T-helper 1 cell treated with Interleukin-12 subunit alpha and Interleukin-12 subunit beta and Interleukin-4 antibody, amounts not matched to agents 30 ng/mL and 1 ng/mL, for 36 hours (primary cell): ENCODE data around the gene ARMC2. TPM values are rescaled to one million over a fixed set of nuclear protein-coding genes. Genes with fewer than 3 reads are reported as not detected.

Experiments used
- intact Hi-C: fragments of 100-400 bp; cut with micrococcal nuclease; formaldehyde crosslinking; loops from one replicate; pipeline ENCODE4 v1.15.1; 2024
- total RNA-seq: library from RNA; stranded (reverse); gene quantifications from 2 replicates; pipeline ENCODE4 v1.2.3, GENCODE V29; 2022

The ARMC2 gene
- total RNA-seq, 1 donor from 2014 or later = 6.1 TPM

DNA sequence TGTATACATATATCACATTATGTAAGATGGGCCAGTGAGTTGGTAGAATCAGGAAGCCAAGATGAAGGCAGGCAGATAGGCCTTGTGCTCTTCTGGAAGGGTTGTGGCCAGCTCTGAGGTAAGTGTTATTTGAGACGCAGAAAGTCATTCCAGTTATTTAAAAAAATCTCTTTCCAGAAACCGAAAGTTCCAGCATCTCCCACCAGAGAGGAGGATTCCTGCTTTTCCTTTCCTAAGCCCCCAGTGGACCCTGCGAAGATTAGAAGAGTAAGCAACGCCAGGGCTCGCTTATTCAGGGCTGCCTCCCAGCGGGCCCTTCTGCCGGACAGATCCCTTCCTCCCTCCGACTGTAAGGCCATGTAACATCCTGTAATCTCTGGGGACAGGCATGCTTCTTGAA lies 20.4 kb downstream of the ARMC2 start:
- intact Hi-C loops = no loop called here

DNA sequence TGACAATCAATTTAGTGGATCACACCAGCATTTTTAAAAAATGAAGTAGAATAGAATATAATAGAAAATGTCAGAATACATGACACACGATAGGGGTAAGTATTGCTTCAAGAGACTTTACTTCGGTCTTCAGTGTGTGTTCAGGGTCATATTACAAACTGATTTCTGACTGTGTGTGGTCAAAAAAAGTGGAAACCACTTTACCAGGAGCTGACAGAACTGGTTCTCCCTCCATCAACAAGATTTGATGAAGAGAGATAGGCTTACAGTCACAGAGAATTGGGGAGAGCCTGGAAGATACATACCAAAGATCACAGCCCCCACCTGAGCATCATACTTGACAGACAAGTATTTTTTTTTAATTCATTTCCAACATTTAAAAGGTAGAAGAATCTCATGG lies 21.7 kb downstream of the ARMC2 start:
- intact Hi-C loops = loop anchor here (10.0 kb wide), 2 partner anchors 605 to 1045 kb away; partner anchors contain the start of genes SCML4 and SNX3

DNA sequence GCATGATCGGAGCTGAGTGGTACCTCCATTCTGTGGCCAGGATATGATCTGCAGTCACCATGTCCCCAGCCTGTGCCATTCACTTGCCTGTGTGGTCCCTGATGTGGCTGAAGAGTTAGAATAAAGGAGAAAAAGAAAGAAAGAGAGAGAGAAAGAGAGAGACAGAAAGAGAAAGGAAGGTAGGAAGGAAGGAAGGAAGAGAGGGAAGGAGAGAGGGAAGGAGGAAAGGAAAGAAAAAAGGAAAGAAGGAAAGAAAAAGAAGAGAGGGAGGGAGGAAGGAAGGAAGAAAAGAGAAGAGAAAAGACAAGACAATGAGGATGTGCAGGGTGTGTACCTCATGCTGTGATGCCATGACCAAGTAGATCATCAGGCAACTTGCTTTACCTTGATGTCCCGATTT lies 22.1 kb downstream of the ARMC2 start:
- intact Hi-C loops = loop anchor here (10.0 kb wide), 2 partner anchors 606 to 1046 kb away; partner anchors contain the start of genes SCML4 and SNX3

DNA sequence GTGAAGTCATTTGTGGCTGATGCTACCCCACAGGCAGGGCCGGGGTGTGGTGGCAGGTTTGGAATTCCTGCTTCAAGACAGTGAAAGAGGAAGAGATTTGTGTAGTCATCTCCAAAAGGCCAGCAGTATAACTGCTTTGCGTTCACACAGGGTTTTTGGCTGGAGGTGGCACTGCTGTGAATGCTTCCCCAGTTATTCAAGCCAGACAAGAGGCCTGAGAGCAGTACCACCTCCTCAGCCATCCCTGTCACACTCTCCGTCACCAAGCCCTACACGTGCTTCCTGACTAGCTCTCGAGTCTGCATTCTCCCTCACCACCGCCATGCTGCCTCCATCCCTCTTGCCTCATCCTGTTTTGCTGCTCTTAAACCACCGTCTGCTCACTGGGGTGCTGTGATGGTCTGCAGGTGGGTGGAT lies 23.9 kb downstream of the ARMC2 start:
- intact Hi-C loops = loop anchor here (10.0 kb wide), 2 partner anchors 607 to 1047 kb away; partner anchors contain the start of genes SCML4 and SNX3

DNA sequence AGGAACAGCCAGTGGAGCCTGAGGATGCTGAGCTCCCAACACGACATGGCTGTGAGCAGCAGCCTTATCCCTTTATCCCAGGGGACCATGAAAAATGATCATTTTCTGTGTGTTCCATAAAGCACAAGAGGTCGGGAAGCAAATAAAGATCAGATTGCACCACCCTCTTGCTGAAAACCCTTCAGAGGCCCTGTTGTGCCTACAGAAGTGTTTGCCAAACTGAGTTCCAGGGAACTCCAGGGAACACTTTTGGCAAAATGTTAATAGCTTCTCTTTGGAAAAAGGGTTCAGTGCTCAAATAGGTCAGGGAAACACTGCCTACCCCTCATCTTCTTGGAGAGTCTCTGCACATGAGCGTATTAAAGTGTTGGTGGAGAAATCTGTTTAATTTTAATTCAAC lies 24.4 kb downstream of the ARMC2 start:
- intact Hi-C loops = loop anchor here (10.0 kb wide), 2 partner anchors 608 to 1048 kb away; partner anchors contain the start of genes SCML4 and SNX3

DNA sequence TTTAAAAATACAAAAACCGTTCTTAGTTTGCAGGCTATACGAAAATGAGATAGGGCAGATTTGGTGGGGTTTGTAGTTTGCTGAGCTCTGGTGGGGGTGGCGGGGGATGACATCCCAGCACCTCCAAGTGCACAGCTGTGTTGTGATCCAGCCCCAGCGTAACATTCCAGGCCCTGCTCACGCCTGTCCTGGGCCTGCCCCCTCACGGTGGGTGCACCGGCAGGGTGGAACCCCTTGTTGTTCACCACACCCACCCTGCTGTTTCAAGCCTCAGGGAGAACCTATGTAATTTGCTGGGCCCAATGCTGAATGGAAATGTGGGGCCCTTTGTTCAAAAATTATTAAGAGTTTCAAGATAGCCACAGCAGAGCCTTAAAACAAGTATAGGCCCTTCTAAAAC lies 25.0 kb downstream of the ARMC2 start:
- intact Hi-C loops = loop anchor here (10.0 kb wide), 2 partner anchors 608 to 1048 kb away; partner anchors contain the start of genes SCML4 and SNX3

DNA sequence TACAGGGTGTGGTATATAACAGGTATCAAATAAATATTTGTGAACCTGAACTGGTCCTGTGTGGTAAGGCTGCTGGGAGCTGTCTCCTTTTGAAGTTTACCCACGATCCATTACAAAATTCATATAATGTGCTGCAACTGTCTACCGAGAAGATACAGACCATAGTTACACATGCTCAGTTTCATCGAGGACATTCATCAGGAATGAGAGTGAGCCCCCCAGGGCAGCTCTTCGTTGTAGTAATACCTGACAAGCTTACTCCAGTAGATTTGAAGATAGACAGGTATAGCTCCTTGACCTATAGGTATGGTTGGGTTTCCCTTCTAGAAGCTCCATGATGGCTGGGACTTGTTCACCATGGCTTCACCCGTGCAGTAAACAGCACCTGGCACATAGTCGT lies 25.7 kb downstream of the ARMC2 start:
- intact Hi-C loops = loop anchor here (1.0 to 10.0 kb wide), 11 partner anchors 8 to 1049 kb away; partner anchors contain the start of genes ARMC2, CD164, SCML4 and SNX3

DNA sequence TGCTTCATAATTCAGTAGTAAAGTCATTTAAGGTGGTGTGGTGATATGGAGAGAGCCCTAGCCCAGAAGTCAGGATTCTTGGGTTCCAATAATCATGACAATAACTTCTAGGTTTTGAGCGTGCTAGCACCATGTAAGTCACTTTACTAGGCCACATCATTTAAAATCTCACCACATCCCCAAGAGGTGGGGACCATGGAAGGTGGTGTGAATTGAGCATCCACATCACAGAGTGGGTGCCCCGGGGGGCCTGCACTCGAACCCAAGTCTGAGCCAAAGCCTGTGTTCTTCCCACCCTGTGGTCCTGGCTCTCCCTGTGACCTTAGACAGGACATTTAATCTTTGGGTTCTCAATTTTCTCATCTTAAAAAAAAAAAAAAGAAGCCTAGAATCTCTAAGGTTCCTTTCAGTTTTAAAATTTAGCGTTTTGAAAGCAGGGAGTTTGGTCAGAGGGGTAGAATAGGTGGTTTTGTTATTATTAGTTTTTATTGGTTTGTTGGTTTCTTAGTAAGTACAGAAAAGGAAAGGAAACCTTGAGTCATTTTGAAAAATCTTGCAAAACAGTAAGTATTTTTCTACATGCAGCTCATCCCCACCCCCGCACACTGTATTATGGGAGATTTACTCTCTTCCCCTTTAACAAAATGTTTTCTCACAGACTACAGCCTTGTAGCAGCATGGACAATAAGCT lies 26.4 kb downstream of the ARMC2 start:
- intact Hi-C loops = loop anchor here (1.0 to 10.0 kb wide), 14 partner anchors 8 to 1050 kb away; partner anchors contain the start of genes ARMC2, CD164, SCML4 and SNX3

DNA sequence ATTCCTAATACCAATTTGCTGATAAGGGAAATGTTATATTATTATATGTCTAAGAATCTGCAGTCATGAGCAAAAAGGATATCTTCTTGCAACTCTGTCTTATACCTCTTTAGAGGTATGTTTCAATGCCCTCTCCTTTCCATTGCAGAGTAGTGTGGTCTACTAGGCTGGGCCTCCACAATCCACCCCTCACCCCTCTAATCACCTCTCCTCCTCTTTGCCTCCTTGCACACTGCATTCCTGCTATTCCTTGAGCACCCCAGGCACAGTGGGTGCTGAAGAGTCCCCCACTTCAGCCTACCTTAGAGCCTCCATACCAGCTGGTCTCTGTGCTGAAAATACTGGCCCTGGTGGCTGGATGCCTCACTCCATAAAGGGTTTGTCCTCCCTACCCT lies 26.9 kb downstream of the ARMC2 start:
- intact Hi-C loops = loop anchor here (1.0 to 10.0 kb wide), 7 partner anchors 8 to 1050 kb away; partner anchors contain the start of genes CD164, SCML4, SNX3 and ZBTB24

DNA sequence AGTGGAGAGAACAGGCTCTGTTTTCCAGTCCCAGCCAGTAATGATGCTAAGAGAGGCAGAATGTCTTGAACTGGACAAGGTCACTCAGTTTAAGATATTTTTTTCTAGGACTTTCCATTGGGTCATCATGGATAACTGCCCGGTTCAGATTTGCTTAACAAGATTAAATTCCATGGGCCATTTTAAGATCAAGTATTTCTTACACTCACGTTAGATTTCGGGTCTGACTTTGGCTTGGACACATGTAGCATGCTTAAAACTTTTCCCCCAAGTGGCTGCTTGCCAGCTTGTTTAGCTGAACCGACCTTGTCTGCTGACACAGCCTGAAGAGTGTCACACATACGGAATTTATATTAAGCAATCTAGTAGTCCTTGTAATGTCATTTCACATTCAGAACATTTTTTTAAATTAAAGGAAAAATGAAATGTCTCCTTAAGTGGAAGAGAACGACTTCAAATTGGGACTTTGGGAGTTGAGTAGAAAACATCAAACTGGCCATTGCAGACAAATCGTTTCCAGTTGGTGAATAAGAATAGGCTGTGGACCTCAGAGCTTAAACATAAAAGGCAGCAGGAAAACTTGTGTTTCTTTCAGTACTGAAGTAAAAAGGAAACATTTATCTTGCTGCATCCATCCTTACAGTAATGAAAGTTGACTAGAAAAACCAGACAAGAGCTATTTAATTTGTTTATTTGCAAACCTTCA lies 29.0 kb downstream of the ARMC2 start:
- intact Hi-C loops = loop anchor here (5.0 to 10.0 kb wide), 3 partner anchors 605 to 1052 kb away; partner anchors contain the start of genes SCML4, SNX3 and ZBTB24

DNA sequence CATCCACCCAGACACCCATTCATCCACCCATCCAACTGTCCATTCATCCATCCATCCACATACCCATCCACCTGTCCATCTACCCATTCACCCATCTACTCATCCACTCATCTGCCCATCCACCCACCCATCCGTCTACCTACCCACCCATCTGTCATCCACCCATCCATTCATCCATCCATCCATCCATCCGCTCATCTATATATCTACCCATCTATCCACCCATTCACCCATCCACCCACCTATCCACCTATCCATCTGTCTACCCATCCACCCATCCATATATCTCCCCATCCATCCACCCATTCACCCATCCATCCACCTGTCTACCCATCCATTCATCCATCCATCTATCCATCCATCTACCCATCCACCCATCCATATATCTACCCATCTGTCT lies 30.7 kb downstream of the ARMC2 start:
- intact Hi-C loops = loop anchor here (5.0 to 10.0 kb wide), 3 partner anchors 603 to 1054 kb away; partner anchors contain the start of genes SCML4, SNX3 and ZBTB24

DNA sequence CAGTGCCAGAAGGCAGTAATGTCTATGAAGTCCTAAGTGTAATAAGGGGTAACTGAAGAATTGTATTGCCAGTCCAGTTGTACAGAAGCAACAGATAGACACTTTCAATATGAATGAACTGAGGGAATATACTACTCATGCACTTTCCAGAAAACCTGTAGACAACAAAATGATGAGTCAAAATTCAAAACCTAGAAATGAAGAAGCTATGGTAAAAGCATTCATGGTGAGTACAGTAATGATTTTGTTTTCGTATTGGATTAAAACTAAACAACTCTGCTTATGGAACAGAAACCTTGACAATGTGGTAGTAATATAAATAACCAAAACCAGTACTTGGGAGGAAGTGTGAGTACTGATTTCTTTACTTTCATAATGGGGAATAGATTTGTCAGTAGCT lies 35.0 kb downstream of the ARMC2 start:
- intact Hi-C loops = loop anchor here (1.0 kb wide), 2 partner anchors 8 to 13 kb away; no protein-coding TSS in a partner anchor

DNA sequence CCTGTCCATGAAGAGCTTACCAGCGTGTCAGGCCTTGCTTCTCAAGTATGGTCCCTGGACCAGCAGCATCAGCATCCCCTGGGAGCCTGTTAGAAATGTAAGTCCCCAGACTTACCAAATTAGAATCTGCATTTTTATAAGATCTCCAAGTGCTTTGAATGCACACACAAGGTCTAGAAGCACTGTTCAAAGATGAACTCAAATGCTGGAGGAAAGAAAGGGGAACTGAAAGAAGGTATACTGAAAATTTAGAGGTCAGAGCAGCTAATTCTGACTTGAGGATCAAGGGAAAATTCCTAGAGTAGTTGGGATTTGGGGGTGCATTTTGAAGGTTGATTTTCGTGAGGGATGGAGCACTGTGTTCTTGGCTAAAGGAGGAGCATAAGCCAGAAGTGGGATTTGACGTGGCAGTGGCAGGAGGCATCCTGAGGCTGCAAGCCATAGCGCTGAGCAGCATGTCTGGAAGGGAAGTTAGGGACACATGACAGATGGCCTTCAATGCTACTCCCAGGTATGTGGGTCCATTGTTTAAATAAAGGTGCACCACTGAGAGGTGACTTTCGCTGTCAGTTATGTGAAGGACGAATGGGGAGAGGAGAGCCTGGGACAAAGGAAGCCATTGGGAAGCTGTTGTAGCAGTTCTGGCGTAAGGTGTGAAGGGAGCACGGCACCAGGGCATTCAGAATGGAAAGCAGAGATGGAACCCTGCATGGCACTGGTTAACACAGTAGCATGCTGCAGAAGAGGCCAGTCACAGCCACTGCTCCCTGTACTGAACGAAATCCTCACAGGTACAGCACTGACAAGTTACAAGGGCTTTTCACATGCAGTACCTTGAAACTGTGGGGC lies 36.2 kb downstream of the ARMC2 start:
- intact Hi-C loops = no loop called here

DNA sequence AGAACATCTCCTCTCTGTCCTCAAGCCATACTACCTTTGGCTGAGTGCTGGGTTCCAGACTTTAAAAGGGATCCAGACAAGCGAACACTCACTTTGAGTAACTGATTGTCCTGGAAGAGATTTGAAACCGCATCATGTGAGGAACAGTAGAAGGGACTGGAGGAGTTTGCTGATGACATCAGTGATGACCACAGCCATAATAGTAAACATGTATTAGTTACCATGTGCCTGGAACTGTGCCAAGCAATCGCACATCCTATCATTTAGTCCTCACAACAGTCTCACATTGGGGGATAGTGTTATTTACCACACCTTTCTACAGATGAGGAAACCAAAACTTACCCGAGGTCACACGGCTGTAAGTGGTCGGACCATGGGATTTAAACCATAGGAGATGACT lies 39.8 kb downstream of the ARMC2 start:
- intact Hi-C loops = no loop called here

DNA sequence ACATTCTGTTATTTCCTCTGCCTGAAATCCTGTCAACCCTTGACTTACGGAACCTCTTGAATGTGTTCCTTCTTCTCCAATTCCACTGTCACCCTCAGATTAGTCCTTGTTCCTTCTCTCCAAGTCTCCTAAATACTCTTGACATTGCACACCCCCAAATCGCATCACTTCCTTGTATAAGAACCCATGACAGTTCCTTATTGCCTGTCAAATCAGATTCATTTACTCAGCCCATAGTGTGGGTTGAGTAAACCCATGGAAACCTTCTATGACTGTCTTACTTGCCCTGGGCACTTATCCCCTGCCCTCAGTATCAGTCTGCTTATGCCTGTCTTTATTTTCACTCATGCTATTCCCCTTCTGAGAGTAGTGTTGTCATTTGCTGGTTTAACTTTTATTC lies 40.5 kb downstream of the ARMC2 start:
- intact Hi-C loops = no loop called here

DNA sequence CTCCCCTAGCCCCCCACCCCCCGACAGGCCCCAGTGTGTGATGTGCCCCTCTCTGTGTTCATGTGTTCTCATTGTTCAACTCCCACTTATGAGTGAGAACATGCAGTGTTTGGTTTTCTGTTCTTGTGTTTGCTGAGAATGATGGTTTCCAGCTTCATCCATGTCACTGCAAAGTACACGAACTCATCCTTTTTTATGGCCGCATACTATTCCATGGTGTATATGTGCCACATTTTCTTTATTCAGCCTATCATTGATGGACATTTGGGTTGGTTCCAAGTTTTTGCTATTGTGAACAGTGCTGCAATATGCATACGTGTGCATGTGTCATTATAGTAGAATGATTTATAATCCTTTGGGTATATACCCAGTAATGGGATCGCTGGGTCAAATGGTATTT lies 42.7 kb downstream of the ARMC2 start:
- intact Hi-C loops = loop anchor here (5.0 to 10.0 kb wide), 2 partner anchors 94 to 816 kb away; partner anchors contain the start of gene OSTM1

DNA sequence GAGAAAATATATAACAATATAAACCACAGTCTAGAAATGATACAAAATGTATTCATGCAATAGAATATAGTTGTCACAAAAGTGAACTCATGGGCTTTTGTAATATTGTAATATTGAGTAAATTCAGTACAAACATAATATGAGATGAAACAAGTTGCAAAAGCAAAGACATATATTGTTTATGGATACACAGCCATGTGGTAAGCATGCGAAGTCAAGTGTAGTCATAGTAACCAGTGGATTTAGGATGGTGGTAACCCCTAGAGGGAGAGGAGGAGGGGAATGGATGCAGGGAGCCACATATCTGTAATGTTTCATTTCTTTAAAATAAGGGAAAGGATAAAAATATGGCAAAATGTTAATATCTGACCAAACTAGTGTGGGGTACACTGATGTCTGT lies 47.3 kb downstream of the ARMC2 start:
- intact Hi-C loops = loop anchor here (5.0 to 10.0 kb wide), 2 partner anchors 821 to 1073 kb away; partner anchors contain the start of genes OSTM1 and SCML4

DNA sequence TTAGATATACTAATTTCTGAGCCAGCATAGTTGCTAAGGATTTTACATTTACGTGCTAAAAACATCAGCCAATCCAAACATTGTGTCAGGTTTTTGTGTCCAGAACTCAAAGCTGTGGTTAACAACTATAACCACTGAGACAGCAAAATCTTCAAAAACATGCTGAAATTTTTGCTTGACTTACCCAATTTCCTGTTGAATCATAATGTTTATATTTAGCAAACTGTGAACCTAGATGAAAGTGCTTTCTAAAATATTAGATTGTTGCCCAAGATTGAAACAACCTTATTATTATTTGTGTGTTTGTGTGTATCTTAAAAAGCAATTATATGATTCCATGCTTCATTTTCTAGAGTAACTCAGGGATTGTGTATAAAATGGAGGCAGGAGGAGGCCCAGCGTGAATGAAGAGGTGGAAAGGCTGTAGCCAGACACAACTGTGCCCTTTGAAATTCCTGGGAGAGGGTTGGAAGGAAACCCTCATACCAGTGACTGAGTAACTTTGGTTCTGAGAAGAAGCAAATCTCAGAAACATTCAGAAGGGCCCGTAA lies 48.0 kb downstream of the ARMC2 start:
- intact Hi-C loops = loop anchor here (1.0 to 10.0 kb wide), 12 partner anchors 13 to 1074 kb away; partner anchors contain the start of genes ARMC2, OSTM1, SCML4 and SESN1

DNA sequence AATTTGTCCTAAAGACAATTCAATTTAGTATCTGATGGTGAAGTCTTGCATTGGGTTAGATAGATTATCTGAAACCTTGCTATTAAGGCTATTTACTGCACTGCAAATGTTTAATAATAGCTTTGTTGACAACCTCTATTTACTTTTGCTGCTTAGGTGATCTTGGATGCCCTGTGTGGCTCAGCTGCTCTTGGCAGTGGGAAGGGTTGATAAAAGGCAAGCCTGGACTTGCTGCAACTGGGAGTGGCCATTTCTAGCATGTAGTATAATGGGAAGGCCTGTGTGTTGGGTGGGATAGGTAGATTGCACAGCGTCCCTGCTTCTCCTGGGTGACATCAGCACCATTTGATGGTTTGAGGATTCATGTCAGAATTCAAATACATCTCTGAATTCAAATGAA lies 49.1 kb downstream of the ARMC2 start:
- intact Hi-C loops = loop anchor here (2.0 to 10.0 kb wide), 3 partner anchors 115 to 1075 kb away; partner anchors contain the start of genes OSTM1 and SCML4

DNA sequence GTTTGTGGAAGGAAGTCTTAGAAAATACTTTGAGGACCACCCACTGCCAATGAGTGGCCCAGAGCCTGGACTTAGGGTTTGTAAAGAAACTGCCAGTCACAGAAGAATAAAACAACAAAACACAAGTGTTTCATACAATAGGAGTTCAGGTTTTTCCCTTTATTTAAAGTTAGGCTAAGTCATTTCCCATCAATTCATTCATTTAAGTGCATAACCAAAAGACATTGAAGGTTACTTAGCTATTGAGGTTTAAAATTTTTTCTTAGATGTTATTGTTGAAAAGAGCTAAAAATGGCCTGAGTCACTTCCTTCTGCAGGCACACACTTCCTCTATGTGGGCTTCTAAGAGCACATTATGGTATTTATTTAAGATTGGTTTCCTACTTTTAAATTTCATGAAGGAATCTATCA lies 54.2 kb downstream of the ARMC2 start:
- intact Hi-C loops = no loop called here
